NCI-H748 (cell line): ENCODE data around the gene PACSIN1.
"Not testable (repeated sequence)": the region's sequence is repeated elsewhere in the genome, so short reads cannot be mapped to it uniquely, and the experiment has no call there.

Experiments used
- DNase-seq: peaks from one replicate; lab custom pipeline; 2025; ENCODE audit not compliant: unreplicated experiment; lab: John Stamatoyannopoulos, UW

Gene PACSIN1

GRCh38 chr6:34484899-34485298 lies 19.0 kb downstream of the PACSIN1 start:
- DNase-seq: peak; percentile 75

- DNase-seq: no peak
Observed at GRCh38 chr6:34485321-34486060, 19.6 kb downstream of the PACSIN1 start.

- no peak for DNase-seq
Observed at GRCh38 chr6:34486106-34486740, 20.3 kb downstream of the PACSIN1 start.

GRCh38 chr6:34486886-34487285 lies 21.0 kb downstream of the PACSIN1 start:
- DNase-seq: not testable (repeated sequence)

- no peak for DNase-seq
Observed at GRCh38 chr6:34487536-34487935, 21.7 kb downstream of the PACSIN1 start.

GRCh38 chr6:34489207-34489805 lies 23.4 kb downstream of the PACSIN1 start:
- no peak for DNase-seq

- no peak for DNase-seq
Observed at GRCh38 chr6:34490390-34491090, 24.7 kb downstream of the PACSIN1 start.

- no peak for DNase-seq
Observed at GRCh38 chr6:34491091-34491430, 25.2 kb downstream of the PACSIN1 start.

- DNase-seq: no peak
Observed at GRCh38 chr6:34493344-34493743, 27.5 kb downstream of the PACSIN1 start.

GRCh38 chr6:34494973-34495372 lies 29.1 kb downstream of the PACSIN1 start:
- DNase-seq: no peak

- peak; percentile 99 for DNase-seq
Observed at GRCh38 chr6:34496103-34496685, 30.3 kb downstream of the PACSIN1 start.

GRCh38 chr6:34497411-34497810 lies 31.5 kb downstream of the PACSIN1 start:
- no peak for DNase-seq

GRCh38 chr6:34506718-34507117 lies 40.8 kb downstream of the PACSIN1 start:
- DNase-seq: no peak

- DNase-seq: no peak
Observed at GRCh38 chr6:34508425-34508824, 42.5 kb downstream of the PACSIN1 start.

GRCh38 chr6:34509782-34510181 lies 43.9 kb downstream of the PACSIN1 start:
- DNase-seq: no peak

GRCh38 chr6:34510299-34510698 lies 44.4 kb downstream of the PACSIN1 start:
- DNase-seq: no peak

GRCh38 chr6:34511214-34511914 lies 45.5 kb downstream of the PACSIN1 start:
- DNase-seq: no peak

GRCh38 chr6:34511915-34512737 lies 46.2 kb downstream of the PACSIN1 start:
- DNase-seq: no peak

- no peak for DNase-seq
Observed at GRCh38 chr6:34512738-34513115, 46.9 kb downstream of the PACSIN1 start.

- DNase-seq: no peak
Observed at GRCh38 chr6:34513646-34514045, 47.8 kb downstream of the PACSIN1 start.
